Stimulated activated CD8-positive, alpha-beta memory T cell treated with anti-CD3 and anti-CD28 coated beads, Interleukin-15, amount 100 ng/mL, for 4 hours (primary cell): ENCODE measurements around the gene CD3G.
"Not testable (repeated sequence)": the region's sequence is repeated elsewhere in the genome, so short reads cannot be mapped to it uniquely, and the experiment has no call there.

ENCODE experiments used
- DNase-seq, 2 donors: peaks; one replicate each; pipeline ENCODE4 v3.0.0-alpha.2; 2020; ENCODE audit warnings: low read depth in 2 of 2

Gene CD3G

DNA sequence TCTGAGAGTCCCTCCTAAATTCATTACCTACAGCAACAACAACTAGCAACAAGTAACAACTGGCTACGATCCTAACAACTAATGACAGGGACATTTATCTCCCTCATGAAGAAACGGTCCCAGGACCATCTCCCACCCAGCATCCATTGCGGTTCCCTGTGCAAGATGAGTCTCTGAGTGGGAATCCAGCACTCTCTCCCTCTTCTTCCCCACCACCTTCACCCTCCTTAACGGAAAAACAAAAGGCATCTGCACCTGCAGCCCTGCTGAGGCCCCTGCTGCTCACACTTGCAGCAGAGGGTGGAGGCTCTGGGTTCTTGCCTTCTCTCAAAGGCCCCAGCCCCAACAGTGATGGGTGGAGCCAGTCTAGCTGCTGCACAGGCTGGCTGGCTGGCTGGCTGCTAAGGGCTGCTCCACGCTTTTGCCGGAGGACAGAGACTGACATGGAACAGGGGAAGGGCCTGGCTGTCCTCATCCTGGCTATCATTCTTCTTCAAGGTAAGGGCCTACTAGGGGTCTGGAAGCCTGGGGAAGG, at the start of gene CD3G:
CD3G (plus strand) TSS at position 364 of the 535 bp plus-strand sequence; CDS start at position 444, 80 bp downstream.
- DNase-seq = peak; percentile 32 to 38

DNA sequence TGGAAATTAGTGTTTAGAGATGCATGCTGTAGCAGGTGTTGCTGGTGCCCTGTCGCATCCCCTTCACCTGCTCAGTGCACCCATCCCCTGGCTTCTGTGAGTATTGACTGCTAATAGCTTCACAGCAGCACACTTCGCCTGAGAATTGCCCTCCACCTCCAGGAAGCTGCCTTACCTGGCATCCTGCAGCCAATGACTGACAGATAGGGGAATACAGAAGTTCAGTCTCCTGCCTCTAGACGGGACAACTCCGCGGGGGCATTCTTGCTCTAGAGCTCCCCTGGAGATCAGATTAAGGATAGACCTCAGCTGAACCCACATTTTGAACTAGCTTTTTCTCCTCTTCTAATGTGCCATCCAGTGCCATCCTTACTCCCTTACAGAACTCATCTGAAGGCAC, 48.9 kb upstream of the CD3G start:
- DNase-seq = no peak

DNA sequence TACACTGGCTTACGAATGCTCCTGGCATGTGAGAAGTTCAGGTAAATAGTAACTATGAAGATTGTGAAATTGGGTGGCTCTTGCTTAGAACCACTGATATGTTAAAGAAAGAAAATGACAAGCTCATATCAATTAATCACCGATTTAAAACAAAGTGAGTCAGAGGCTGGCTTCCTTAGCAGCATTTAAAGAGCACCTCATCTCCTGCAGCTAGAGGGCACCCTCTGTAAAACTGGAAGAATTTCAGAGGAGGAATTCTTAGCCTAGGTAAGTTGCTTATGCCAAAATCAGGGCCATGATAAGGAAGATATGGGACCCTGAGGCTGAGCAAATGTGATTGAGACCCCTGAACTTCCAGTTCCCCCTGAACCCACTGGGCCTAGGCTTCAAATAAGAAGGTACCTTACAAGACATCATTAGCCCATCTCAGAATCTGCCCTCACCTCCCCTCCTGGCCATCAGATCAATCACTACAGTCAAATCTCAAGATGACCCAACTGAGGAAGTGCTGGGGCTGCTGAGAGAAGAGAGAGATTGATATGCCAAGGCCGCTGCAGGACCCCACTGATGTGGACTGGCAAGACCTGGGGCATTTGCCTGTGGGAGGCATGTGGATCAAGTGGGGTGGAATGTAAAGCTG, 48.2 kb upstream of the CD3G start:
- DNase-seq = no peak

DNA sequence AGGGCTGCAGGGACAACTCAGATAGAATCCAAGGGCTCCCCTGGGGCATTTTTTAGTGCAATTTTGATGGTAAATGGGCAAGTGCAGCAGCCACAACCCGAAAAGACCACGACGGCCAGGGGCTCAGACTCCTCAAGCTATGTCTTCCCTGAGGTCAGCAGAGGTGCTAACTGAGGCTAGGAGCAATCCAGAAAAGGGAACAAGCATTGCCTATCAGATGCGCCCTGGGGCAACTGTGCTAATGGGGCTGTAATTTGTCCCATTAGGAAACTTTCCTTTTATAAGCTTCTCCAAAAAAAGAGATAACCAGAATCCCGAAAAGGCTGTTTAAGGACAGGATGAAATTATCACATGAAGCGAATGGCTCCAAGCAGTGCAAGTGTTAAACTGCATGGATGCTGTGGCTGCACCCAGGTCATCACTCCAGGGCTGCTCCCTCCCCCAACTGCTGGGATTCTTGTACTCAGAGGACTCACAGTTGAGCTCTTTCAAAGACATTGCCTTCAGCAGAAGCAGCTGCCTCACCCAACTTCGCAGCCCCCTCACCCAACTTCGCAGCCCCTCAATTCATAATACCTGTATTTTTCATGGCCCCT, 42.4 kb upstream of the CD3G start:
- DNase-seq = no peak

DNA sequence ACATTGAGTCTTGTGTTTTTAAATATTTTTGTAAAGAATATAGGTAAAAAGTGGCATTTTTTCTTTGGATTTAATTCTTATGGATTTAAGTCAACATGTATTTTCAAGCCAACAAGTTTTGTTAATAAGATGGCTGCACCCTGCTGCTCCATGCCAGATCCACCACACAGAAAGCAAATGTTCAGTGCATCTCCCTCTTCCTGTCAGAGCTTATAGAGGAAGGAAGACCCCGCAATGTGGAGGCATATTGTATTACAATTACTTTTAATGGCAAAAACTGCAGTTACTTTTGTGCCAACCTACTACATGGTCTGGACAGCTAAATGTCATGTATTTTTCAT, 39.9 kb upstream of the CD3G start:
- no peak for DNase-seq

DNA sequence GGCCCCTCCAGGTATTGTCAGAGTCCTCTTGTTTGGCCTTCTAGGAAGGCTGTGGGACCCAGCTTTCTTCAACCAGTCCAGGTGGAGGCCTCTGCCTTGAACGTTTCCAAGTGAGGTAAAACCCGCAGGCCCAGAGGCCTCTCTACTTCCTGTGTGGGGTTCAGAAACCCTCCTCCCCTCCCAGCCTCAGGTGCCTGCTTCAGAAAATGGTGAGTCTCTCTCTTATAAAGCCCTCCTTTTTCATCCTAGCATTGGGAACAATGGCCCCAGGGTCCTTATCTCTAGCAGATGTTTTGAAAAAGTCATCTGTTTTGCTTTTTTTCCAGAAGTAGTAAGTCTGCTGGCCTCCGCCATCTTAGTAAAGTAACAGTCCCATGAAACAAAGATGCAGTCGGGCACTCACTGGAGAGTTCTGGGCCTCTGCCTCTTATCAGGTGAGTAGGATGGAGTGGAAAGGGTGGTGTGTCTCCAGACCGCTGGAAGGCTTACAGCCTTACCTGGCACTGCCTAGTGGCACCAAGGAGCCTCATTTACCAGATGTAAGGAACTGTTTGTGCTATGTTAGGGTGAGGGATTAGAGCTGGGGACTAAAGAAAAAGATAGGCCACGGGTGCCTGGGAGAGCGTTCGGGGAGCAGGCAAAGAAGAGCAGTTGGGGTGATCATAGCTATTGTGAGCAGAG, 39.4 kb upstream of the CD3G start, which contains the start of gene CD3E:
CD3E (plus strand) TSS at position 163 of the 681 bp plus-strand sequence; CDS start at position 386, 223 bp downstream.
- DNase-seq = no peak

DNA sequence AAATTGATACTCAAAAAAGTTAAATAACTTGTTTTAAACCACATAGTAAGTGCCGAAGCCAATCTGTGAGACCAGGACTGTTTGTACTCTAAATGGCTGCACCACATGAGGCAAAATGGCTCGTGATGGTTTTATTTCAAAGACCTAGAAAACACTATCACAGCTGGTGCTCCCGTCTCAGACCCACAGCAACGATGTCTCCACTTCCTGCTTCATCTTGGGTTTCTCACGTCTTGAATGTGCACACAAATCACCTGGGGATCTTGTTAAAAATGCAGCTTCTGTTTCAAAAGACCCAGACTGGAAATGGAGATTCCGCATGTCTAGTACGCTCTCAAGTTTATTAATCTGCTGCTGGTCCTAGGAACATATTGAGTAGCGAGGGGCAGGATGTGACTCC, 38.4 kb upstream of the CD3G start:
- no peak for DNase-seq

DNA sequence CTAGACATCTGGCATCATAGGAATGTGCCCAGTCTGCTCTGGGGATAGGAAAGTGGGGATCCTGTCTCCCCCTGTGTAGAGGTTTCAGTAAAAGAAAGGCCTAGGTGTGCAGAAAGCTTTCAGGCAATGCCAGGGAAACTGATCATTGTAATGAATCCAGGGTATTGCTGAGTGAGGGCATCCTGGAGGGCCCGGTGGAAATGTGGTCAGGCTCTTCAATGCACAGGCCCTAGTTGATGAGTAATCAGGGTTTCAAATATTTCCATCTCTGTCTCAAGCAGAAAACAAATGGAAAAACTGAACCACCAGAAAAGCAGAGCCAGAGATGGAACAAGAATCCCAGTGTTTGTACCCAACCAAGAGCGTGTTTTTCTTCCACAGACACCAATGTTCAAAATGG, 37.6 kb upstream of the CD3G start:
- no peak for DNase-seq

DNA sequence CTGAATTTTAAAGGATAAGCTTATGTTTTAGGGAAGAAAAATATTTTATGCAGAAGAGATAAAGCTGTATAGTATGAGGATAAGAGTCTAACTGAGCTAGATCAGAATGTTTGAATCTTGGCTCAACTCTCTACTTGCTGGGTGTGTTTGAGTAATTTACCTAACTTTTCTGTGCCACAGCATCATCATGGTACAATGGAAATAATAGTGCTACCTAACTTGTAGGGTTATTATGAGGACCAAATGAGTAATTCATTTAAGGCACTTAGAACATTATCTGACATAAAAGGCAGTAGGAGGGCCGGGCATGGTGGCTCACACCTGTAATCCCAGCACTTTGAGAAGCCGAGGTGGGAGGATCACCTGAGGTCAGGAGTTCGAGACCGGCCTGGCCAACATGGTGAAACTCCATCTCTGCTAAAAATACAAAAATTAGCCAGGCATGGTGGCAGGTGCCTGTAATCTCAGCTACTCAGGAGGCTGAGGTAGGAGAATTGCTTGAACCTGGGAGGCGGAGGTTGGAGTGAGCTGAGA, 35.1 kb upstream of the CD3G start:
- DNase-seq = not testable (repeated sequence)

DNA sequence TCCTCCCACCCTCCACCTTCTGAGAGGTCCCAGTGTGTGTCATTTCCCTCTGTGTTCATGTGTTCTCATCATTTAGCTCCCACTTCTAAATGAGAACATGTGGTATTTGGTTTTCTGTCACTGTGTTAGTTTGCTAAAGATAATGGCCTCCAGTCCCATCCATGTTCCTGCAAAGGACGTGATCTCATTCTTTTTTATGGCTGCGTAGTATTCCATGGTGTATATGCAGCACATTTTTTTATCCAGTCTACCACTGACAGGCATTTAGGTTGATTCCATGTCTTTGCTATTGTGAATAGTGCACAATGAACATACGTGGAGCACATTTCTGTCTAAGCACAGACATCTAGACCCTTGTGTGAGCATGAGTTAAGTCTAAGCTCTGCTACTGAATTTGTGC, 33.9 kb upstream of the CD3G start:
- no peak for DNase-seq

DNA sequence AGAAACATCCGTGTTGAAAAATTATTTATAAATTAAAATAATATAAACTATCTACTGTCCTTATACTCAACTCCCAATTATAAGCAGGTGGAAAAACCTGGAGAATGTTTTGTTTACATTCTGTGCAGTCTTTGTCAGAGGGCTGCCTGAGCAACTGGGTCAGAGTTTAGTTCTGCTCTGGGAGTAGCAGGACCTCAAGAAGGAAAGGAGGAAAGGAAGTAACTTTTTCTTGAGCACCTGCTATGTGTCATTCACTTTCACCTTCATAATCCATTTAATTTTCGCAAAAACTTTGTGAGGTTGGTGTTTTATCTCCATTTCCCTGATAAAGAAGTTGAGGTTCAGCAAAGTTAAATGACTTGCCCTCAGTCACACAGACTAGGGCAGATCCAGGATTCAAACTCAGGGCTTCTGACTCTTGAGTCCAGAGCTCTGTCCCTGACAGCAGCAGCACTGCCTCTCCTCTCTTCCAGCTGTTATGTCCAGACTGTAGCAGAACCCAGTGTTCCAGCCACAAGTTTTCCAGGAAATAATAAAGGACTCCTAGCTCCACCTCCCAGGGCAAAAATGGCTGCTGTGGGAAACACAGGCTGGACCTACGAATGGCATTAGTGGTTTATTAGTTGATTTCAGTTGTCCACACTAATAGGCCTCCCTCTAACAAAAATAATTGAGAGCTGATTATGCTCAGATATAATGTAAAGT, 33.2 kb upstream of the CD3G start:
- no peak for DNase-seq

DNA sequence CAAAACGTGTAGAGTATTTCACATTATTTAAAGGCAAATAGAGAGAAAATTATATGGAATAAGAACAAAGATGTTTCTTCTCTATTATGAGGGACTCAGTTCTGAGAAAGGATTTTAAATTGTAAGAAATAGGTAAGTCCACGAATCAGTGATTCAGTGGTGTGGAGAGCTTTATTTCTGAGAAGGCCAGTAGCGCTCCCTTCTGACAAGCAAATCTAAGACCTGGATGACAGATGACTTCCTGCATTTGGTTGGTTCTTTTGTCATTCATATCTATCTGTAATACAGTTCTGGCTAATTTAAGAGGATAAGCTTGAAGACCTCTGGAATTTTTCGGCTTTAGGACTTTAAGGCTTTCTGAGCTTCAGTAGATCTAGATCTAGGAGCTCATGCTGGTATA, 32.6 kb upstream of the CD3G start:
- no peak for DNase-seq

DNA sequence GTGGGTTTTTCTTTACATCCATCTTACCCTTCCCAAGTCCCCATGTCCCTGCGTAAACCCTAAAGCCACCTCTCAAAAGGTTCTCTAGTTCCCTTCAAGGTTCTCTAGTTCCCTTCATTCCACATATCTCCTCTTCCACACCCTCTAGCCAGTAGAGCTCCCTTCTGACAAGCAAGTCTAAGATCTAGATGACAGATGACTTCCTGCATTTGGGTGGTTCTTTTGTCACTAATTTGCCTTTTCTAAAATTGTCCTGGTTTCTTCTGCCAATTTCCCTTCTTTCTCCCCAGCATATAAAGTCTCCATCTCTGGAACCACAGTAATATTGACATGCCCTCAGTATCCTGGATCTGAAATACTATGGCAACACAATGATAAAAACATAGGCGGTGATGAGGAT, 31.8 kb upstream of the CD3G start:
- DNase-seq = no peak

DNA sequence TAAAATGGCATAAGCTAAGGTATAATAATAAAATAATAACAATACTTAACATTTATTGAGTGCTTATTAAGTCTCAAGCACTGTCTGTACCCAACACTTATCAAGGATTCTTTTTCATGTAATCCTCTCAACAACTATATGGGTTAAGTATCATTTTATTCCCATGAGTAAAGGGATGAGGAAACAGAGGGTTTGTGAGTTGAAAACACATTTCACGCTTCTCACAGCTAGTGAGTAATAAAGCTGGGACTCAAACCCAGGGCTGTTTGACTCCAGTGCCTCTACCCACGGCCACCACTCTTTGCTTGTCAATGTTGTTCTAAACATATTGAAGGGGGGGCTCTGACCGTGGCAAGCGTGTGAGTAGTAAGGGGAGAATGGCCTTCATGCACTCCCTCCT, 30.9 kb upstream of the CD3G start:
- DNase-seq = no peak

DNA sequence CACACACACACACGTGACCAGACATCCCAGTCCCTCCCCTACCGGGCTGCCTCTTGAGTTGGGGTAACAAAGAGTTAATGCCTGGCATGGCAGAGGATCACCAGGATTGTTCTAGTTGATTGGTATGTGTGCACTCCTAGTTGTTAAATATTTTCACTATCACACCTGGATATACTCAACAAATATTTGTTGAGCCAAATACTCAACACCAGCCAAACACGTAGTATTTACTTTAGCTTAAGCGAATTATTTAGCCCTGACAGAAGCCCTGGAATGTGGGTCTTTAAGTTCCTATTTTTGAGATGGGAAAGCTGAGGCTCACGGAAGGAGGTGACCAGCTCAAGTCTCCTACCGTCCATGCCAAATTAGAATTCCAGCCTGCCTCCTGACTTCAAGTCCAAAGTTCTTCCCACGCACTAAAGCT, 29.1 kb upstream of the CD3G start:
- DNase-seq = no peak

DNA sequence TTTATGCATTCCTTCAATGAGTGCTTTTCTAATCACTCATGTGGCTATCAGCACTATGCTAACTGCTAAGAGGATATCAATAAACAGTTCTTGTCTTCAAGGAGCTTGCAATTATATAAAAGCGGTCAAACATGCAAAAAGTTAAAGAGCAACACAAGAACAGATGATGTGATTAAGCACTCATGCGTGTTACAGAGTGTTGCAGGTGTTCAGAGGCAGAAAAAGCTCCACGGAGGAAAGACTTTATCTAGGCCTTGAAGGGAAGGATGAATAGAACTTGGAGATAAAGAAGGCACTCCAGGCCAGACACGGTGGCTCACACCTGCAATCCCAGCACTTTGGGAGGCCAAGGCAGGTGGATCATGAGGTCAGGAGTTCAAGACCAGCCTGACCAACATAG, 26.0 kb upstream of the CD3G start:
- no peak for DNase-seq

DNA sequence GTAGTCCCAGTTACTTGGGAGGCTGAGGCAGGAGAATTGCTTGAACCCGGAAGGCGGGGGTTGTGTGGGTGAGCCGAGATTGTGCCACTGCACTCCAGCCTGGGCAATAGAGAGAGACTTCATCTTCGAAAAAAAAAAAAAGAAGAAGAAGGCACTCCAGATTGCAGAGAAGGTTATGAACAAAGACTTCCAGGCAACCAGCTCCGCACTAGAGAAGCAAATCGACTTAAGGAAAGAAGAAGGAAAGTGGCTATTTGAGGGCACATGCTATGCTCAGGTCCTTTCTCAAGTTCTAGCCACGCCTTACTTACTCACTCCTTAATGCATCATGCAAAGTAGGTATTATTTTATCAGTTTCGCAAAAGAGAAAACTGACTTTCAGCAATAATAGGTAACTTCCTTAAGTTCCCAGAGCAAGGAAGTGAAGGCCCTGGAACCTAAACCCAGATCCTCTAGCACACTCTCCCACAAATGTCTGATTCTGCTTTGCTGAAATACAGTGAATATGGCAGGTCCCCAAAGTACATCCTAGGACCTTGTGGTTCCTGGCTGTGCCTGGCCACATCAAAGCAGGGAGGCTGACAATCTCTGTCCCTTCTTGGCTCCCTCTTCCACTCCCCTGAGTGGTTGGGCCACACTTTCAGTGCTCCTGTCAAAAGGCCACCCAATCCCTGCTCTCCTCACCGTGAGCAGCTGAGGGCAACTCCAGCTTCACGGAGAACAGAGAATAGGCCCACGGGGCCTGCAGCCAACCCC, 25.4 kb upstream of the CD3G start:
- no peak for DNase-seq

DNA sequence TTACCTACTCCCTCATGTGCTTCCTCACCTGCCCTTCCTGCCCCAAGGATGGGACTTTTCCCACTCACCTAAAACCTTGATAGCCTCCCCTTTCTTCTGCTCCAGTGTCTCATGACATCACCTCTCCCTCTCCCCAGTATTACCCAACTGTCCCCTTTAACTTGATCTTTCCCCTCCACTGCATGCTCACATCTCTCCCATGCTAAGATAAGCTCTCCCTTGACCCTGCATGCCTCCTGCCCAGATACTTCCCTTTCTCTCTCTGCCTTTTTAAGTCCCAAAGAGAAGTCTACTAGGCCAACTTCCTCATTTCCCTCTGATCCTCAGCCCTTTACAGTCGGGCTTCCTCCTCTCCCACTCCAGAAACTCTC, 24.8 kb upstream of the CD3G start:
- no peak for DNase-seq

DNA sequence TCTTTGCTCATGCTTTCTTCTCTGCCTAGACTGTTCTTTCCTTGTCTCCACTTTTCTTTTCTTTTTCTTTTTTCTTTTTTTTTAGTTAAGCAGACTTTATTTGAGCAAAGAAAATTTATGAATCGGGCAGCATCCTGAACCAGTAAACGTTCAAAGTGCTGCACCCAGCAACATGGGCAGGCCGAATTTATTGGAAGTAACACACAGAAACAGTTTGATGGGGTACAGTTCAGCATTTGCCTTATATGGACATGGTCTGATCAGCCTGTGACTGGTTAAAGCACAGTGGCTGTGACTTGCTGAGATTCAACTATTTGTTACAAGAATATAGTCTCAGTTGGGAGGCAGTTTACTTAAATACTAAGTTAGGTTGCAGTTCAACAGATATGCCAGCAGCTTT, 23.6 kb upstream of the CD3G start:
- DNase-seq = no peak

DNA sequence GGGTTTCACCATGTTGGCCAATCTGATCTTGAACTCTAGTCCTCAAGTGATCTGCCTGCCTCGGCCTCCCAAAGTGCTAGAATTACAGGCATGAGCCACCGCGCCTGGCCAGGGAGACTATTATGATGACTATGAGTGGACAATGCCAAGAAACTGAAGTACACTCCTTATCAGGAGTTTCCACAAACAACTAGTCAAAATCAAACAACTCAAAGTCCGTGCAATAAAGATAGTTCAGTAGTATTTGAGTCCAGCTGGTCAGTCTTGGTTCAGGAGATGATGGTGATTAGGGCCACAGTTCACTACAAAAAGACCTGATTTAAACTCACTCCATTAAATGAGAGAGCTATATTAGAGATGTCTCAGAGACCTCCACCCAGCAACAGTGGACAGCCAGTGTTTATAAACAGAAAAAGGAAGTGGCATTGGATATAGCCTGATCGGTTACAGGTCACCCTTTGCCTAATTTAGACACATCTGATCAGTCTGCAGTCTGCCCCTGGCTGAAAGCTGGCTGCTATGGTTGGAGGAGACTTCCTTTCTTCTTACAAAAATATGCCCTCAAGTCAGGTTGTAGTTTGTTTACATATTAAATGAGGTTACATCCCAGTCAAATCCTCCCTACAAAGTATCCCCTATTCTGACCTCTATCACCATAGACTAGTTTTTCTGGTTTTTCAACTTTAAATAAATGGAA, 22.6 kb upstream of the CD3G start:
- DNase-seq = no peak

DNA sequence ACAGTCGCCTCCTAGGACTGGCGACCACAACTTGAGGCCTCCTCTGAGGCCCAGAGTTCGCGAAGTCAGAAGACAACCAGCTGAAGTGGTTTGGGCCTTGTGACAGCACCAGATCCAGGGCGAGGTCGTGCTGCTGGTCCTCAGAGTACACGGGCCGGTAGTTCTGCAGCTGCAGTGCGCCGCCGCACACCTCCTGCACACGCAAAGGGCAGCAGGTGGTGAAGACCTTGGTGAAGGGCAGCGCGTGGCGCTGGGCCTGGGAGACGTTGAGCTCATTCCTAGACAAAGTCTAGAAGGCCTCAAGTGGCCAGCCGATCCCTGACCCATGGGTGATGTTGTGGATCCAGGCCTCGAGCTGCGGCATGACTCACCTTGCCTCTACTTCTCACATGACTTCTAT, 21.4 kb upstream of the CD3G start:
- DNase-seq = no peak
